Spleen (tissue), 11 donors: ENCODE measurements around the gene DGKA. TPM values are rescaled to one million over a fixed set of nuclear protein-coding genes. Genes with fewer than 3 reads are reported as not detected.

Experiments used
- DNase-seq: peaks from one replicate; pipeline ENCODE4 v3.0.0-alpha.2; 2020
- H3K27ac ChIP-seq, 8 donors: fragments of 200-600 bp; sonication (generic) in 7 of 8; 1 replicate in 4 of 8; 2 replicates in 4 of 8; pipeline versions ENCODE4 v1.5.0 to v1.8.0; 2016 to 2021; ENCODE audit warnings: inconsistent platforms in 4 of 8, mild to moderate bottlenecking in 4 of 8, moderate library complexity in 1 of 8
- H3K27me3 ChIP-seq, 7 donors: fragments of 200-600 bp; sonication (generic) in 6 of 7; replicated peaks in 1 of 7; 1 replicate in 4 of 7; 2 replicates in 3 of 7; pipeline versions ENCODE4 v1.5.0 to v1.8.0; 2016 to 2021; ENCODE audit warnings: inconsistent platforms in 3 of 7, mild to moderate bottlenecking in 1 of 7
- H3K36me3 ChIP-seq, 6 donors: fragments of 200-600 bp; sonication (generic) in 5 of 6; 1 replicate in 4 of 6; 2 replicates in 2 of 6; pipeline versions ENCODE4 v1.5.0 to v1.8.0; 2016 to 2021; ENCODE audit warnings: inconsistent platforms in 2 of 6
- H3K4me1 ChIP-seq, 6 donors: fragments of 200-600 bp; sonication (generic) in 5 of 6; 1 replicate in 3 of 6; 2 replicates in 3 of 6; pipeline versions ENCODE4 v1.5.0 to v1.8.0; 2016 to 2021; ENCODE audit warnings: inconsistent platforms in 3 of 6
- H3K4me3 ChIP-seq, 8 donors: fragments of 200-600 bp; sonication (generic) in 7 of 8; 1 replicate in 4 of 8; 2 replicates in 4 of 8; pipeline versions ENCODE4 v1.5.0 to v1.8.0; 2016 to 2021; ENCODE audit warnings: inconsistent platforms in 4 of 8, mild to moderate bottlenecking in 4 of 8, moderate library complexity in 2 of 8
- H3K9me3 ChIP-seq, 8 donors: fragments of 200-600 bp; sonication (generic) in 7 of 8; 1 replicate in 4 of 8; 2 replicates in 4 of 8; pipeline versions ENCODE4 v1.5.0 to v1.8.0; 2016 to 2021; ENCODE audit warnings: inconsistent platforms in 4 of 8
- POLR2A ChIP-seq, 3 donors: fragments of 450-650 bp; IDR thresholded peaks; one replicate each; pipeline ENCODE4 v1.5.1; 2017; ENCODE audit warnings: antibody characterized with exemption in 3 of 3, mild to moderate bottlenecking in 1 of 3
- POLR2AphosphoS5 ChIP-seq, 3 donors: sonication (generic); formaldehyde crosslinking; IDR thresholded peaks; one replicate each; pipeline ENCODE4 v1.5.1; 2017; ENCODE audit warnings: antibody characterized with exemption in 3 of 3
- WGBS, 5 donors: extraction: QIAGEN DNeasy Blood & Tissue Kit in 3 of 5; methylation state at CpG; one replicate each; pipeline versions ENCODE4 v1.1.5 to v1.1.7; 2013 to 2018; 5-methylcytosine and 5-hydroxymethylcytosine counted together
- intact Hi-C: fragments of 100-400 bp; cut with DNase I; formaldehyde crosslinking; loops from one replicate; pipeline ENCODE4 v1.15.0; 2023; ENCODE audit warnings: low total_unique reads
- polyA plus RNA-seq, 3 donors: library from polyadenylated mRNA; stranded (reverse); fragments of 200-250 nt; gene quantifications; one replicate each; pipeline ENCODE4 v1.2.1, GENCODE V29; 2013
- total RNA-seq, 7 donors: library from RNA; depleted of rRNA in 3 of 7; stranded (reverse); fragments of >200 nt in 3 of 7; fragmentation: NEBNext Ultra II Directional in 4 of 7; extraction: Animal tissue kit (Norgen Biotek cat#: 25700) in 4 of 7; gene quantifications; one replicate each; pipeline versions ENCODE4 v1.1.0 to v1.2.1, GENCODE V29; 2016 to 2021
- TF ChIP-seq, protein P1 (sequence below), 11 experiments: fragments of 200-600 bp in 7 of 11; fragments of 450-650 bp in 4 of 11; sonication (generic) in 4 of 11; IDR thresholded peaks in 8 of 11; conservative IDR thresholded peaks in 3 of 11; 1 replicate in 7 of 11; 2 replicates in 4 of 11; pipeline versions ENCODE4 v1.4.0 to v1.8.0; 2016 to 2021; ENCODE audit warnings: antibody characterized with exemption in 11 of 11, inconsistent platforms in 4 of 11, mild to moderate bottlenecking in 1 of 11
- donor health status: healthy with polysubstance abuse.
- donor health status: DM: no; HTN: no; CAD: no; lungs with moderate emphysema.
- donor health status: DM: no; HTN: no; CAD: no.
- donor health status: Bipolar disorder and iron deficiency.
- donor health status: healthy.
- donor health status: DM: no; HTN: no; CAD: no.
- donor health status: DM: yes; HTN: yes; CAD: no.

The DGKA gene
- total and polyA plus RNA-seq, 10 donors: 73.8 to 261 (median 174) TPM

DNA sequence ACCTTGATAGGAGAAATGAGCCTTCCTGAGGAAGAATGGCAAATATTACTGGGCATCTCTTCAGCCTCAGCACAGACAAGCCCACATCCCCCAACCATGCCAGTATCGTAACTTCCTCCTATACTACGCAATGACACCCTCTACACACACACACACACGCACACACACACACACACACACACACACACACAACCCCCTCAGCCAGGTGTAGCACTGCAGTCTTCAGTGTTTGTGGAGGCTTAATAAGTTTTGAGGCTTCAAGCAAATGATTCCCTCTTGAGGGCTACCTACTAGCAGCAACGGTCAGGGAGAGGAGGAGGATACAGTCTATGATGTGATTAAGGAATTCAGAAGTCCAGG is 1.6 kb downstream of the DGKA start:
- intact Hi-C loops: no loop called here
- H3K4me1 ChIP-seq: peaks cover 43 to 94% (median 72%) of the 10 kb centered on the region in 6 donors
- 0 to 4% (median 1%) methylated on average over 4 of the region's 4 CpGs for WGBS, 5 donors
- peak; percentile 79 for DNase-seq
- peaks cover 0 to 30% (median 11%) of the 10 kb centered on the region in 6 donors for H3K36me3 ChIP-seq
- no peaks in the 10 kb centered on the region for H3K27me3 ChIP-seq
- H3K4me3 ChIP-seq: peak overlapping the region; percentile 60 to 98 (median 75)
- peak in 1 of 3 donors; percentile 74 for TF ChIP-seq POLR2AphosphoS5 (IDR thresholded peaks at IDR 0.05)
- TF ChIP-seq POLR2A (IDR thresholded peaks at IDR 0.05): no peak
- no peaks in the 10 kb centered on the region for H3K9me3 ChIP-seq
- peak overlapping the region; percentile 93 to 99 (median 96) for H3K27ac ChIP-seq

DNA sequence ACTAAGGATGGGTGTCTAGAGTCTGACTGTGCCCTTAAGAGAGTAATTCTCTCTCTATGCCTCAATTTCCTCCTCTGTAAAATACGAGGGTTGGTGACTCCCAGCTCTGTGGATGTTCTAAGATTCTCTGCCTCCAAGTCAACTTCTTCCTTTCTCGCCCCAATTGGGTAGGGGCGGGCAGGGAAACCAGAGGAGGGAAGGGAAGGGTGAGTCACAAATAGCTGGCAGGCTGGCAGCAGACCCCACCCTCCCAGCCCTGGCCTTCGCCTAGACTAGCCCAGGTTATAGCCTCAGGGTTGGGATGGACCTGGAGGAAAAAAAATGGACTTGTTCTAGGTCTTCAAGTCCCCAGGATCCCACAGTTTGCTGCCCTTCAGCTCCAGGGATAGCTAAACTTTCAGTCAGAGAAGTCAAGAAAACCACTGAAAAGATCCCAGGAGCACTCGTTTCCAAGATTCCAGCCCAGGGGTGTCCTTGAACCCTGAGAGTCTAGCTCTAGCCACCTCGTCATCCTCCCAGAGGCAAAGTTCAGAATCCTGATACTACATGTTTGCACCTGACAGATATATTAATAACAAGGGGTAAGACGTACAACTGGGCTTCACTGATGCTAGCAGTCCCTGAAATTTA is 2.3 kb downstream of the DGKA start:
- no peak for DNase-seq
- intact Hi-C loops: no loop called here
- no peaks in the 10 kb centered on the region for H3K9me3 ChIP-seq
- H3K4me3 ChIP-seq: peak overlapping the region in 6 of 8 donors; percentile 0 to 98 (median 76)
- peak overlapping the region in 7 of 8 donors; percentile 7 to 99 (median 95) for H3K27ac ChIP-seq
- TF ChIP-seq POLR2AphosphoS5 (IDR thresholded peaks at IDR 0.05): no peak
- TF ChIP-seq, protein P1, sequence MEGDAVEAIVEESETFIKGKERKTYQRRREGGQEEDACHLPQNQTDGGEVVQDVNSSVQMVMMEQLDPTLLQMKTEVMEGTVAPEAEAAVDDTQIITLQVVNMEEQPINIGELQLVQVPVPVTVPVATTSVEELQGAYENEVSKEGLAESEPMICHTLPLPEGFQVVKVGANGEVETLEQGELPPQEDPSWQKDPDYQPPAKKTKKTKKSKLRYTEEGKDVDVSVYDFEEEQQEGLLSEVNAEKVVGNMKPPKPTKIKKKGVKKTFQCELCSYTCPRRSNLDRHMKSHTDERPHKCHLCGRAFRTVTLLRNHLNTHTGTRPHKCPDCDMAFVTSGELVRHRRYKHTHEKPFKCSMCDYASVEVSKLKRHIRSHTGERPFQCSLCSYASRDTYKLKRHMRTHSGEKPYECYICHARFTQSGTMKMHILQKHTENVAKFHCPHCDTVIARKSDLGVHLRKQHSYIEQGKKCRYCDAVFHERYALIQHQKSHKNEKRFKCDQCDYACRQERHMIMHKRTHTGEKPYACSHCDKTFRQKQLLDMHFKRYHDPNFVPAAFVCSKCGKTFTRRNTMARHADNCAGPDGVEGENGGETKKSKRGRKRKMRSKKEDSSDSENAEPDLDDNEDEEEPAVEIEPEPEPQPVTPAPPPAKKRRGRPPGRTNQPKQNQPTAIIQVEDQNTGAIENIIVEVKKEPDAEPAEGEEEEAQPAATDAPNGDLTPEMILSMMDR (IDR thresholded peaks at IDR 0.05 in 8 of 11, conservative IDR thresholded peaks at IDR 0.05 in 3 of 11): no peak
- TF ChIP-seq POLR2A (IDR thresholded peaks at IDR 0.05): no peak
- H3K27me3 ChIP-seq: no peaks in the 10 kb centered on the region
- WGBS, 5 donors: 55 to 62% (median 60%) methylated on average over 7 of the region's 7 CpGs
- H3K4me1 ChIP-seq: peaks cover 42 to 94% (median 67%) of the 10 kb centered on the region in 6 donors
- H3K36me3 ChIP-seq: peaks cover 0 to 38% (median 18%) of the 10 kb centered on the region in 6 donors

DNA sequence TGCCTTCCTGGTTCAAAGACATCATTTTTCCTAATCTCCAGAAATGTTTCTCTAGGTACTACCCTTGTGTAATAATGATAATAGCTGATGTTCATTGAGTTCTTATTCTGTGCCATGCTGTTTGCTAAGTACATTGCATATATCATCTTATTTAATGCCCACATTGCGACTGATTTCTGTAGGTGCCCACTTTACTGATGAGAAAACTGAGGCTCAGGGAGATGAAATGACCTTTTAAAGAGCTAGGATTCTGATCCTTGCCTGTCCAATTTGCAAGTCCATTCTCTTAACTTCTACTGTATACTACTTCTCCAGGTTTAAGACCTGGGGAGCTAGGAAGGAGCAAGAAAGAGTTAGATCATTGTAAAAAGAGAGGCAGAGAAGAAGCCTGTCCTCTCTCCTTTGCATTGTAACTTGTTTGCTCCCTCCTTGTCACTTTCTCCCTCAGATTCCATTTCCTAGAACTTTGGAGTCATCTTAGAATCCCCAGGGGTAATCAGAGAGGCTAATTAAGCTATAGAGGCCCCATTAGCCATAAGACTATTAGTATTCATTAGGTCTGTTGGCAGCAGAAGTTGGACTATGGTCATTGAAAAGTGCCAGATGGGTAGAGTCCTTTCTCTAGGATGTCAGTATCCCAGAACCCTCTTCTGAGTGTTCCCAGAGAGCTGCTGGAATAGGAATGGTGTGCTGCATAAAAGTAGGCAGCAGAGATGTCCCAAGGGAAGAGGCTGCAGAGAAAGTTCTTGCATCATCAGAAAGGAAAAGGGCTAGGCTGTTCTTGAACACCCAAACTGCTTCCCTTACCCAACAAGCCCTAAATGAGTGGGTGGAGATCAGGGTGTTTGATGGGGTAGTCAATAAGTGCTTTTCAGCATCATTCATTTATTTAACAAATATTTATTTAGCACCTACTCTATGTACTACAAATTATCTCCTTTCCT is 3.1 kb downstream of the DGKA start:
- Histone ChIP-seq H3K27me3 (no peaks in the 10 kb centered on the region), H3K36me3 (peaks cover 0 to 46% (median 25%) of the 10 kb centered on the region in 6 donors), H3K4me1 (peaks cover 34 to 93% (median 59%) of the 10 kb centered on the region in 6 donors), H3K9me3 (no peaks in the 10 kb centered on the region), H3K4me3 (peak overlapping the region in 2 of 8 donors; percentile 97 to 98), H3K27ac (peak overlapping the region in 3 of 8 donors; percentile 94 to 99 (median 96))
- DNase-seq: no peak
- WGBS, 5 donors: 90 to 98% (median 94%) methylated on average over 1 of the region's 1 CpG
- TF ChIP-seq POLR2A (IDR thresholded peaks at IDR 0.05) (no peak), POLR2AphosphoS5 (IDR thresholded peaks at IDR 0.05) (no peak)
- TF ChIP-seq, protein P1 (IDR thresholded peaks at IDR 0.05 in 8 of 11, conservative IDR thresholded peaks at IDR 0.05 in 3 of 11): no peak
- intact Hi-C loops: no loop called here

DNA sequence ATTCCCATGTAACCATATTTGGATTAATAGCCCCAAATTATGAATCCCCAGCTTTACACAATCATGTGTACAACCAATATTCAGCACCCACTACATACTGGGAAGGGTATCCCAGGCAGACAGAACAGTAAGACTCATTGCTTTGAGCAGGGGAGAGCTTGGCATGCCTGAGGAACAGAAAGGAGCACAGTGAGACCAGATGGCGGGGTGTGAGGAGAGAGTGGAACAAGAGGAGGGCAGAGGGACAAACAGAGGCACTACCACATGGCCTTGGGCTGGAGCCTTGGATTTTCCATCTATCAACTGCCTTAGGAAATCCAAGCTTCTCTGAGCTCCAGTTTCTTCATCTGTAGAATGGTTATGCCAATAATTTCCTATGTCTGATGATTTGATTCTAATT is 3.8 kb downstream of the DGKA start:
- intact Hi-C loops: no loop called here
- peak overlapping the region in 4 of 8 donors; percentile 75 to 99 (median 85) for H3K27ac ChIP-seq
- H3K27me3 ChIP-seq: no peaks in the 10 kb centered on the region
- peak overlapping the region in 2 of 8 donors; percentile 34 to 98 for H3K4me3 ChIP-seq
- H3K4me1 ChIP-seq: peaks cover 33 to 93% (median 55%) of the 10 kb centered on the region in 6 donors
- WGBS, 5 donors: 86 to 100% (median 94%) methylated on average over 1 of the region's 1 CpG
- DNase-seq: no peak
- H3K36me3 ChIP-seq: peaks cover 0 to 53% (median 27%) of the 10 kb centered on the region in 6 donors
- H3K9me3 ChIP-seq: no peaks in the 10 kb centered on the region
- TF ChIP-seq, protein P1 (IDR thresholded peaks at IDR 0.05 in 8 of 11, conservative IDR thresholded peaks at IDR 0.05 in 3 of 11): no peak
- no peak for TF ChIP-seq POLR2A (IDR thresholded peaks at IDR 0.05)
- no peak for TF ChIP-seq POLR2AphosphoS5 (IDR thresholded peaks at IDR 0.05)
